Adipose tissue (tissue), 3 donors: ENCODE measurements around the gene CAMSAP2. TPM values are rescaled to one million over a fixed set of nuclear protein-coding genes. Genes with fewer than 3 reads are reported as not detected.
"Not testable (repeated sequence)": the region's sequence is repeated elsewhere in the genome, so short reads cannot be mapped to it uniquely, and the experiment has no call there.

Experiments used
- H3K27ac ChIP-seq: one replicate; pipeline ENCODE4 v1.5.1; 2013; ENCODE audit warnings: low read depth, low read length
- WGBS, 3 donors: extraction: QIAGEN DNeasy Blood & Tissue Kit; methylation state at CpG; one replicate each; pipeline ENCODE4 v1.1.7; 2013; 5-methylcytosine and 5-hydroxymethylcytosine counted together
- polyA plus RNA-seq, 3 donors: library from polyadenylated mRNA; stranded (reverse); fragments of 200-250 nt; gene quantifications; one replicate each; pipeline ENCODE4 v1.2.3, GENCODE V29; 2013
- donor health status: healthy with polysubstance abuse.
- donor health status: Bipolar disorder and iron deficiency.
- donor health status: healthy.

The CAMSAP2 gene
- polyA plus RNA-seq, 3 donors: 2.3 to 12.6 (median 11.7) TPM

DNA sequence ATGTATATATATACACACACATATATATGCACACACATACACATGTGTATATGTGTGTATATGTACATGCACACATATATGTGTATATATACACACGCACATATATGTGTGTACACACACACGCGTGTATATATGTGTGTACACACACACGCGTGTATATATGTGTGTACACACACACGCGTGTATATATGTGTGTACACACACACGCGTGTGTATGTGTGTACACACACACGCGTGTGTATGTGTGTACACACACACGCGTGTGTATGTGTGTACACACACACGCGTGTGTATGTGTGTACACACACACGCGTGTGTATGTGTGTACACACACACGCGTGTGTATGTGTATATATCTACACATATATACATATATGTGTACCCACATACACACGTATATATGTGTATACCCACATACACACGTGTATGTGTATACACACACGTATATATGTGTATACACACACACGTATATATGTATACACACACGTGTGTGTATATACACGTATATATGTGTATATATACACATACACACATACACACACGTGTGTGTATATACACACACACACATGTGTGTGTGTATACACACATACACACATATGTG is 78.0 kb downstream of the CAMSAP2 start:
- WGBS, 3 donors: 88 to 94% (median 90%) methylated on average over 22 to 26 of the region's 26 CpGs
- not testable (repeated sequence) for H3K27ac ChIP-seq

DNA sequence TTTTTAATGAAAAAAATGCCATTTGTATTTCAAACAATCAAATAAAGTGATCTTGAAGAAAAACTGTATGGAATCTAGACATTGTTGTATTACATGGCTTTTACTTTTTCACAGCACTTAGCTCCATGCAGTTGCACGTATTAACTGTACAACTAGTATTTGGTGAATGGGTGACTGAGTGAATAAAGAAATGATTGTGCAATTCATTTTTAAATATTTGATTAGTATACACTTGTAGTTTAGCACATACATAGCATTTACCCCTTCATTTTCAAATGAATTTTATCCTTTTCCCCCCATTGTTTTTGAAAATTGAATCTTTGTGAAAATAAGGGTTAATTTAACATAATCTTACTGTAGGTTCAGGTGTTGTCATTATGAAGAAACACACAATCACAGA is 79.6 kb downstream of the CAMSAP2 start:
- no peak overlapping the region for H3K27ac ChIP-seq
- WGBS, 3 donors: 57 to 94% (median 86%) methylated on average over 1 of the region's 1 CpG

DNA sequence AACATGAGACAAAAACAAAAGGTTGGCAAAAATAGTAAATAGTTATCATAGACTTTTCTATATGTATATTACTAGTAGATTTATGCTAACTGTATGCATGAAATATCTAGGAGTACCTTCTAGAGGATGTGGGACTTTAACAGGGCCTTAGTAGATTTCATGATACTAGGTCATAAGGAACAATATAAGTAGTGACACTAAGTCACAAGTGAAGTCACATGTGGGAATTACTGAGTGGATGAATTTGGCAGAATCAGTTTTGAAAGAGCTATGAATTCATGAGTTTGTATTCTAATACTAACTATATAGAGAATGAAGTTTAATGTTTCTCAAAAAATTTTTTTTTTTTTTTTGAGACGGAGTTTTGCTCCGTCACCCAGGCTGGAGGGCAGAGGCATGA is 81.0 kb downstream of the CAMSAP2 start:
- 97 to 100% (median 97%) methylated on average over 2 of the region's 2 CpGs for WGBS, 3 donors
- H3K27ac ChIP-seq: no peak overlapping the region

DNA sequence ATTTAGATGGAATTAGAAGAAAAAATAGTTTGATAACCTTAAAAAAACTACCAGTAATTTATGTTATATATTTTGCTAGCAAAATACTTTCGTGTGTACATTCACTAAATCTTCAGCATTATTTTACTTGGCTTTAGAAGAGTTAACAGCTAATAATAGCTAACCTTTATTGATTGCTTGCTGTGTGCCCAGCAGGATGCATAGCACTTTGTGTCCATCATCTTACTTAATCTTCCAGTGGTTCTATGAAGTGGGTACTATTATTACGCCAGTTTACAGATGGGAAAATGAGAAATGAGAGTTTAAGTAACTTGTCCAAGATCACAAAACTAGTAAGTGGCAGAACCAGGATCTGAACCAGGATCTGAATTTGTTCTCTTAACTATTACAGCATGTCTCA is 92.4 kb downstream of the CAMSAP2 start:
- 40 to 91% (median 85%) methylated on average over 2 of the region's 2 CpGs for WGBS, 3 donors
- H3K27ac ChIP-seq: no peak overlapping the region

DNA sequence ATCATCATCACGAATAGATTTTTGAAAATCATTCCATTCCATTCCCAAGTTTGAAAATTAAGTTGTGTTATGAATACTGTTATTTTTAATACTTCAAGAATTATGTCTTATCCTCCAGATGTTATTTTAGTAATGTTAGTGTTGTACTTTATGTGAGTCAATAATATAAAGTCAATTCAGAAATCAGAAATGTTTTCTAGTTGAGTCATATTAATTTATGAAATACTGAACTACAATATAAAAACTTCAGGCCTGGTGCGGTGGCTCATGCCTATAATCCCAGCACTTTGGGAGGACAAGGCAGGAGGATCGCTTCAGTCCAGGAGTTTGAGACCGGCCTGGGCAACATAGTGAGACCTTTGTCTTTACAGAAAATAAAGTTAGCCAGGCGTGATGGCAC is 95.7 kb downstream of the CAMSAP2 start:
- WGBS, 3 donors: 91 to 94% (median 94%) methylated on average over 5 of the region's 5 CpGs
- no peak overlapping the region for H3K27ac ChIP-seq

DNA sequence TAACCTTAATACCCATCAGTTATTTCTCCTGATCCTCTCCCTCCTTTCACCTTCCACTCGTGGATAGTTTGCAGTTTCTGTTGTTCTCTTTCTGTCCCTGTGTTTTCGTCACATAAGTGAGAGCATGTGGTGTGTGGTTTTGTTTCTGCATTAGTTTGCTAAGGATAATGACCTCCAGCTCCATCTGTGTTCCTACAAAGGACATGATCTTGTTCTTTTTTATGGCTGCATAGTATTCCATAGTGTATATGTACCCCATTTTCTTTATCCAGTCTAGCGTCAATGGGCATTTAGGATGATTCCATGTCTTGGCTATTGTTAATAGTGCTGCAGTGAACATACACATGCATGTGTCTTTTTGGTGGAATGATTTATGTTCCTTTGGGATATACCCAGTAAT is 97.5 kb downstream of the CAMSAP2 start:
- 91 to 100% (median 94%) methylated on average over 3 of the region's 3 CpGs for WGBS, 3 donors
- no peak overlapping the region for H3K27ac ChIP-seq

DNA sequence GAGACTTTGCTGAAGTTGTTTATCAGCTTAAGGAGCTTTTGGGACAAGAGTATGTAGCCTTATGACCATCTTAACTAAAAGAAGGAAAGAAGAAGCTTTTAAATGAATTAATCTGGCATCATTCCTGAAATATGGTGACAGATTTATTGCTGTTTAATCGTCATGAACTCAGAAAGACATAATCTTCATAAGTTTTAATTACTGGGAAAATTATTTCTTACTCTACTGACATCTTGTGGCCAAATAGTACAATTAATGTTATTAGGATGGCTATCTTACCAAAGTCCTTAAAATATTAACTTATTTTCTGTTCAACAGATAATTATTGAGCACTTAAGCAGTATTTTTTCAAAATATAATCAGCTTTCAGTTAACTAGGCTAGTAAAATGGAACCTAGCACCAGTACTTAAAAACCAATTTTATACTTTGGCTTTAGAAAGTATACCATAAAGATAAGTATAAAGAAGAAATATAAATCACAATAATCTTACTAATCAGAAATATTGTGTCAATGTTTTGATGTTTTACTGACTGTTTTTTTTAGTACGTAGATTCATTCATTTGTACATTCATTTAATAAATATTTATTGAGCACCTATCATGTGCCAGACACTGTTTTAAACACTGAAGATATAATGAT is 99.4 kb downstream of the CAMSAP2 start:
- WGBS, 3 donors: 32 to 49% (median 43%) methylated on average over 2 of the region's 2 CpGs
- H3K27ac ChIP-seq: no peak overlapping the region

DNA sequence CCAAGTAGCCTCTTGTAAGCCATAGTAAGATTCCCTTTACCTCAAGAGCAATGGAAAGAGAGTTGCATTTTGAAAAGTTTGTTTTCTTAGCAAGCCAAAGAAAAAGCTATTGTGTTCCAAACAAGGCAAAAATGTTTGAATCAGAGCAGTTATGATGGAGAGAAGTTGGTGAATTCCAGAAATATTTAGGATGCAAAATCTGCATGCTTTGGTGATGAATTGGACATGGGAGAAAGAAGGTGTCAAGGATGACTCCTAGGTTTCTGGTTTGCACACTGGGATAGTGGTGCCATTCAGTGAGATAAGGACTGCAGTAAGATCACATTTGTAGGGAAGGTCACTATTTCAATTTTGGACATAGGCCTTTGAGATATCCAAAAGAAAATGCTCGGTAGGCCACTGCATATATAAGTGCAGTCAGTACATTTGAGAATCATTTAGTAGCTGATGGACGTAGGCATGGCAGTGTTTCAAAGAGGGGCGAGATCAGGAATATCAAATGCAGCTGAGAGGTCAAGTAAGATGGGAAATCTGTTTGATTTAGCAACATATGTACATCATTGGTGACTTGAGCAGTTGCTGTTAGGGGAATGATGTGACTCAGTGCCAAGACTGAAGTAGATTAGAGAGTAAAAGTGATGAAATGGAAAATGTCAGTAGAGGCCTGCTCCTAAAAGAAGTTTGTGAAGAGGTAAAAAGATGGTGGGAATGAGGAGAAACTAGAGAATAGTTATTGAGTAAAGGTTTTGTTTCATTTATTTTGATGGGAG is 100.2 kb downstream of the CAMSAP2 start:
- WGBS, 3 donors: 70 to 87% (median 86%) methylated on average over 3 of the region's 3 CpGs
- no peak overlapping the region for H3K27ac ChIP-seq

DNA sequence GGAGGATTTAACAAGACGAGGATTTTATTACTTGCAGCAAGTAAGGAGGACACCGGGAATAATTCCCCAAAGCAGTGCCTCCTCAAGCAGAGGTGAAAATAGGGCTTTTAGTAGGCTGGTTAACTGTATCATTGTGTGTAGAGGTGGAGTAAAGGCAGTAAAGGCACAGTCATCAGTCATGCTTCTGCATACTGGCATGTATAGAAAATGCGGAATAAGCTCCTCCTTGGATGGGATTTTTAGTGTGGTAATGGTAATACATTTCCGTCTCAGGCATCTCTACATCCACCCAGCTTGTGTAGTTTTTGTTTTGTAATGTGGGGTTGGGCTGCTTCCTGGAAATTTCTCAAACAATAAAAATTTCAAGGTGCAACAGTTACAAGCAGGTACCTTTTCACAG is 106.7 kb downstream of the CAMSAP2 start:
- 78 to 97% (median 80%) methylated on average over 4 of the region's 4 CpGs for WGBS, 3 donors
- H3K27ac ChIP-seq: no peak overlapping the region

DNA sequence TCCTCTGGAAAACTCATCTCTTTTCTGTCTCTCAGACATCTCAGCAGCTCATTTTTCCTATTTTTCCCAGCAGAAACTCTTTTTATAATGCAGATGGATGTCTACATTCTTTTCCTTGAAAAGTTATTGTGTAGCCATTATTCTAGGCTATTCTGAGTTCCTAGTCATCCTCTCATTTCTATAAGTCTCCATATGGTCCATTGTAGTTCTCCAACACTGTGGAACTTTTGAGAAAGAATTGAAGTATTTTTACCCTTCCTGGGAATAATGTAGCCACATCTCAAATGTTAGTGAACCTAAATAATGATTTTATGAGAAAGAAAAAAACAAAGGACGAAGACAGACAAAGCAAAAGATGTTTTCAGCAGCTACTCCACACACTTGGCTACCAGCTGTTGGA is 107.7 kb downstream of the CAMSAP2 start:
- WGBS, 3 donors: 86 to 100% (median 97%) methylated on average over 1 of the region's 1 CpG
- H3K27ac ChIP-seq: no peak overlapping the region

DNA sequence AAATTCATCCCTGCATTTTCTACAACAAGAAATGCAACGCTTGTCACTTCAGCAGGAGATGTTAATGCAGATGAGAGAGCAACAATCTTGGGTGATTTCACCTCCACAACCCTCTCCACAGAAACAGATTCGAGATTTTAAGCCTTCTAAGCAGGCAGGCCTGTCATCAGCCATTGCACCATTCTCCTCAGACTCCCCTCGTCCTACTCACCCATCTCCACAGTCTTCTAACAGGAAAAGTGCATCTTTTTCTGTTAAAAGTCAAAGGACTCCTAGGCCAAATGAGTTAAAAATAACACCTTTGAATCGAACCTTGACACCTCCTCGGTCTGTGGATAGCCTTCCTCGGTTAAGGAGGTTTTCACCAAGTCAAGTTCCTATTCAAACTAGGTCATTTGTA is 110.7 kb downstream of the CAMSAP2 start:
- no peak overlapping the region for H3K27ac ChIP-seq
- 83 to 92% (median 91%) methylated on average over 6 of the region's 6 CpGs for WGBS, 3 donors

DNA sequence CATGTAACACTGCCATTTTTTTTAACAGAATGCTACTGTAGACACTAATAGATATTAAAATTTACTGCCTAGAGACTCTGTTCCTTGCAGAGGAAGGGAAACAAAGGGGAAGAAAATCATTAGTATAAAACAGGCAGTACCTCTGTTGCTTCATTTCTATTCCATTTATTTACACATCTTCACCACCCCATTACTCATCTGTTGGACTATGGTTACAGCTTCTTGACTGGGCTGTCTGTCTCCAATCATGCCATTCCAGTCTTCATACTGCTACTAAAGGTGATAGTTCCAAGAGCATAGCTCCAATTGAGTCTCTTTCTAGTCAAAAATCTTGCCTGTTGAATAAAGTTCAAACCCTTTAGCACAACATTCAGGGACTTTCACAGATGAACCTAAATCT is 111.9 kb downstream of the CAMSAP2 start:
- H3K27ac ChIP-seq: no peak overlapping the region

DNA sequence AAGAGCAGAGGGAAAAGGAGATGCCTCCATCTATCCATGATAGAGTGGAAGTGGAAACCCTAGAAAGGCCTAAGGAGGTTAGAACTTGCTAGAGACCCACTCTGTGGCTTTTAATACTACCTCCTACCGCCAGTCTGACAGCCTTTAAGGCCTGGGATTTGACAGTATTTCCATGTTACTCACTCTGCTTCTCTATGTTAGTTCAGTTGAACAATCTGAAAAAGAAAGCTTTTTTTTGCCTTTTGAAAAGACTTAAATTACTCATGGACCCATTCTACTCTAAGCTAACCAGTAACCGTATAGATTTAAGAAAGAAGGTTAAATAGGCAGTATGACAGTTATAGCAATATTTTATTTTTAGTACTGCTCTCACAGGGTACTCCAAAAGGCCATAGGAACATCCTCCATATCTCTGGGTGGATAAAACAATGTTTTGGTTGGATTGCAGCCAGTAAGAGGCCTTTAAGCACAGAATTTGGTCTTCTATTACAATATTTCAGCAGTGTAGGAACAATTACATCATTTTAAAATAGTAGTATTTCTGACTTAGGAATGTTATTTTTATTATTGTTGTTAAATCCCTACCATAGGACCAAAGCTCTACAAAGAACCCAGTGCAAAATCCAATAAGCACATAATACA is 118.1 kb downstream of the CAMSAP2 start:
- no peak overlapping the region for H3K27ac ChIP-seq
- WGBS, 3 donors: 70 to 84% (median 78%) methylated on average over 2 of the region's 2 CpGs

DNA sequence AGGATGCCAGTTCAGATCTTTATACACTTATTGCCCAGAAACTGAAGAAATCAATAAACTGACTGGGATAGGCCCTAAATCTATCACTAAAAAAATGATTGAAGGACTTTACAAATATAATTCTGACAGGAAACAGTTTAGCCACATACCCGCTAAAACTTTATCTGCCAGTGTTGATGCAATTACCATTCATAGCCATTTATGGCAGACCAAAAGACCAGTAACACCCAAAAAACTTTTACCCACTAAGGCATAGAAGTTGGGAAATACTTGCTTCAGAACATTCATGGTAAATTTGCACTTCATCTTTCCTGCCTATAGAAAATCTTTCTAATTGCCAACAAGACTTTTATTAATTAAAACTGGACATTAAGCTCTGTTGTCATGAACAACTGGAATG is 119.1 kb downstream of the CAMSAP2 start:
- H3K27ac ChIP-seq: no peak overlapping the region
- 50 to 89% (median 57%) methylated on average over 1 of the region's 1 CpG for WGBS, 3 donors

DNA sequence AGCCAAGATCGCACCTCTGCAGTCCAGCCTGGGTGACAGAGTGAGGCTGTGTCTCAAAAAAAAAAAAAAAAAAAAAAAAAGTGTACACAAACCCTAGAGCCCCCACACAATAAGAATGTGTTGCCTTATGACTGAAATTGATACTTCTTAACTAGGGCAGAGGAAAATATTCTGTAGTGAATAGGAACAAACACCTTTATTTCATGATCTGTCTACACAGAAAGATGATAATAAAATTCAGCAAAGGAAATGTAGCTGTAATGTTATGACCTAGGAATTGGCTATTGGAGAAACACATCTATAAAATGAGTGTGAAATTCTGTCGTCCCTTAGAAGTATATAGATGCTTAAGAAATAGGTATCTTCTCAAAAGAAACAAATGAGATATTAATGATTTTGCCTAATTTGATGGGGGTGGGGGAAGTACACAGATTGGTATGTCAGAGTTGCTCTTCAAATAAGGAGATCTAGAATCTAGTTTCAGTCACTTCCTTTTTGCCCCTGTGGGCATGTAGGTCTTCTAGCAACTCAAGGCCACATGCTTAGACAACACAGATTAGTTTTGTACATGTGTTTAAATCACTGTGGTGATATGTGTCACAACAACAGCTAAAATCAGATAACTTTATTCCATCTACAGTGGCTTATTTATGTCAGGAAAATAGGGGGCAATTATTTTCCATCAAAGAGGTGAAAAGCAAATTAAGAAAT is 123.4 kb downstream of the CAMSAP2 start:
- no peak overlapping the region for H3K27ac ChIP-seq

DNA sequence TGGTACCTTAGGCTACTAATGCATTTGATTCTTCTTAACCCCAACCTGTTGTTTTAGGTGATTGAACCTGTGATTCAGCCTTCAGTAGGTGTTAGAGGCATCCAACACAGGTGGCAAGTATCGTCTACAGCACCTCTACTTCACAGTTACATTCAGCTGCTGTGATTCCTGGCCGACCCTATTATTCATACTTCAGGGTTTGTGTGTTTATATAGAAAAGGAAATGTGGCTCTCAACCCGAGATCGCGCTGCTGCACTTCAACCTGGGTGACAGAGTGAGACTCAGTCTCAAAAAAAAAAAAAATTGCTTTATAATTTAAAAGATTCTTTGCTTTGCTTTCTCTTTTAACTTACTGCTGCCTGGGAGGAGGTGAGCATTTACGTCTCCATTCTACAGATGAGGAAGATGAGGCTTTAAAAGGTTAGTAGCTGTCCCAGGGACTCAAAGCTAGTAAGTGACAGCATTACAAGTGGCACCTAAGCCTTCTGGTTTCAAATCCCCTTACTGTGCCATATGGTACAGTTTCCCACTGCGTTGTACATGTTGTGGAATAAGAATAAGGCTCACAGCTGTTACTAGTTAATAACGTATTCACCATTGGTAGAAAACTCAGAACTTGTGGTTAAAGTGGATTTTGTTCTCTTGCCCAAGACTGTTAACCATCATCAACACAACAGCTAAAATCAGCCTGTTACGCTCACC is 124.2 kb downstream of the CAMSAP2 start:
- 86 to 91% (median 87%) methylated on average over 9 of the region's 9 CpGs for WGBS, 3 donors
- H3K27ac ChIP-seq: no peak overlapping the region

More for the DNA sequence above, 123.4 kb downstream of the CAMSAP2 start:
- 86 to 91% (median 87%) methylated on average over 2 of the region's 2 CpGs for WGBS, 3 donors

DNA sequence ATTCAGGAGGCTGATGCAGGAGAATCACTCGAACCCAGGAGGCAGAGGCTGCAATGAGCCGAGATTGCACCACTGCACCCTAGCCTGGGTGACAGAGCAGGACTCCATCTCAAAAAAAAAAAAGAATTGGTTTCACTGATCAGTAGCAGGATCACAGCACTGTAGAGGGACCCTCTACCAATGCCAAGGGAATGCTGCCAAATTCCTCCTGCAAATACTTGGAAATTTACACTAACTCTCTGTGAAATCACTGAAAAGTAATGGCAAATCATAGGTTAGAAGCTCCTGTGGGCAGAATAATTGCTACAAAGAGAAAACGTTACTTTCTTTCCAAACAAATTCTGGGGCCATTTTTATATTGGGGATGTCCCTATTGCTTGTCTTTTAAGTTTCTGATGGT is 127.4 kb downstream of the CAMSAP2 start:
- H3K27ac ChIP-seq: no peak overlapping the region
- WGBS, 3 donors: 73 to 78% (median 76%) methylated on average over 3 of the region's 3 CpGs

DNA sequence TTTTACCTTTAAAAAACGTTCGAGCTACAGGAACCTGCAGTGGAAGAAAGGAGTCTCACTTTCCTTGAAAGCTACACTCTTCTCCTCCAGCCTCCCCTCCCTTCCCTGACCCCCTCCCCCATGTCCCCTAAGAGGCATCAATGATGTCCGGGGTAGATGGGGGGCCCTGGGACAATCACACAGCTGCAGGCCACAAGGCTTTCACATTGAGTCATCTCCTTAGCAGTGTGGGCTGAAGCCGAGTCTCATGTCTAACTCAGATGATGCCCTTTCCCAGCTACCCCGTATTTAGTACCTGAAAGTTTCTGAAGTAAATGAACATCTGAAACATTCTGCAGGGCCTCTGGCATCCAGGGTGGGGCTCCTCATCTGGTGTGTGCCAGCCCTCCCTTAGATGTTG is 127.8 kb downstream of the CAMSAP2 start:
- H3K27ac ChIP-seq: no peak overlapping the region
- WGBS, 3 donors: 33 to 53% (median 46%) methylated on average over 5 of the region's 5 CpGs
